ENCODE measurements around the gene OTOF.

- no peak for TF ChIP-seq CBX5 (IDR thresholded peaks at IDR 0.05; ENCODE audit: borderline replicate concordance, low read depth)
- TF ChIP-seq ZNF263 (CRISPR knock-in tag; IDR thresholded peaks at IDR 0.05; ENCODE audit: borderline replicate concordance), result no peak
- TF ChIP-seq ZNF224 (CRISPR knock-in tag; IDR thresholded peaks at IDR 0.05), result no peak
- TF ChIP-seq MIER1 (IDR thresholded peaks at IDR 0.05; ENCODE audit: low read depth), result no peak
- TF ChIP-seq KDM5B (IDR thresholded peaks at IDR 0.05; ENCODE audit: insufficient replicate concordance, low read depth, low read length), result no peak
- TF ChIP-seq NFIC (IDR thresholded peaks at IDR 0.05), result no peak
- no peak for TF ChIP-seq SMAD1 (IDR thresholded peaks at IDR 0.05; ENCODE audit: low read depth, low read length, partially characterized antibody)
- no peak for TF ChIP-seq TAF15 (IDR thresholded peaks at IDR 0.05; ENCODE audit: low read depth, low read length)
- no peak for TF ChIP-seq HDAC1 (IDR thresholded peaks at IDR 0.05)
- TF ChIP-seq RBFOX2 (IDR thresholded peaks at IDR 0.05; ENCODE audit: low read depth, low read length), result no peak
- no peak for TF ChIP-seq CHD2 (IDR thresholded peaks at IDR 0.05; ENCODE audit: low read depth, low read length)
- TF ChIP-seq POLR2A (conservative IDR thresholded peaks at IDR 0.05), result no peak
- TF ChIP-seq SREBF2 (CRISPR knock-in tag; IDR thresholded peaks at IDR 0.05), result no peak
- no peak for TF ChIP-seq FOS (IDR thresholded peaks at IDR 0.05; ENCODE audit: extremely low read depth, insufficient read length)
Measured at GRCh38 chr2:26493566-26493965, 15.6 kb upstream of the OTOF start.
